ENCODE data around the gene MITF.

DNA sequence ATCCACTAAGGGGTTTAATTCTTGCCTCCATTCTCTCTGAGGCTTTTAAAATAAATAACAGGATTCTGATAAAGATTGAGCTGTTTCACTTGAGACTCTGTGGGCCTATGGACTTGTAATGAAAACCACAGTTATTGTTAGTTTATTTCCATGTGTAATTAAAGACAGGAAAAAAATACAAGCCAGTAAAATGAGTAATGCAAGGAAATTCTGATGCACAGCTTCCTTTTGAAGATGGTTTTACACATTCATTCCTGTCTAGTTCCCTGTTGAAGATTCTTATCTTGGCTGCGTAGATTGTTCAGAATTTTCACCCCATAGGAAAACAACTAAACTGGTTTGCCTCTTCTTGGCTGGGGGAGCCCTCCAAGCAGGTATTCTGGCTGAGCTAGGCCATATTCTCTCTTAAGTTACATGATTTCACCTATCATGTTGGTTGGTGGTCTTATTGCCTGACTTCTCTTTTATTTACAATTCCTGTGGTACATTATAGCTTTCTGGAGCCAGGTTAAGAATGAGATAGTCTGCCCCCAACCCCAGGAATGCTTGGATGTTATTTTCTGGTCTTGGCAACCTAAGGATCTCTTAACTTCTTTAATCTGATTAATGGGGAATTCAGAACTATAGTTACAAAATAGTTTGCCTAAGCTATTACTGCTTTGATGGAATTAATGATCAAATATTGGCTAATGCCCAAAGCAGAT lies 67.6 kb downstream of the MITF start:
- TF ChIP-seq POLR2AphosphoS5 (IDR thresholded peaks at IDR 0.05) (no peak), CTCF (IDR thresholded peaks at IDR 0.05) (no peak), POLR2A (IDR thresholded peaks at IDR 0.05) (no peak), EP300 (IDR thresholded peaks at IDR 0.05) (no peak)

Data from stomach (tissue), 4 donors.